ENCODE measurements around the gene RPL13A.

Gene RPL13A

GRCh38 chr19:49507803-49508494 is 20.5 kb downstream of the RPL13A start:
- no peak for DNase-seq (ENCODE audit: low spot score)

GRCh38 chr19:49512970-49513745 is 25.8 kb downstream of the RPL13A start:
- peak; percentile 65 for DNase-seq (ENCODE audit: low spot score)

GRCh38 chr19:49513746-49514118 is 26.3 kb downstream of the RPL13A start:
- DNase-seq (ENCODE audit: low spot score), result no peak

- DNase-seq (ENCODE audit: low spot score), result no peak
These were observed 26.7 kb downstream of the RPL13A start for GRCh38 chr19:49514151-49514550.

- no peak for DNase-seq (ENCODE audit: low spot score)
These were observed 28.4 kb downstream of the RPL13A start for GRCh38 chr19:49515767-49516166.

GRCh38 chr19:49518033-49518432 is 30.6 kb downstream of the RPL13A start:
- DNase-seq (ENCODE audit: low spot score), result no peak

GRCh38 chr19:49520705-49521319 is 33.4 kb downstream of the RPL13A start:
- DNase-seq (ENCODE audit: low spot score), result no peak

- DNase-seq (ENCODE audit: low spot score), result no peak
These were observed 37.5 kb downstream of the RPL13A start for GRCh38 chr19:49524812-49525455.

- peak; percentile 70 for DNase-seq (ENCODE audit: low spot score)
These were observed 40.9 kb downstream of the RPL13A start for GRCh38 chr19:49528211-49528771.

- DNase-seq (ENCODE audit: low spot score), result no peak
These were observed 43.3 kb downstream of the RPL13A start for GRCh38 chr19:49530708-49531107.

- DNase-seq (ENCODE audit: low spot score), result peak; percentile 79
These were observed 46.4 kb downstream of the RPL13A start for GRCh38 chr19:49533551-49534488.

- DNase-seq (ENCODE audit: low spot score), result no peak
These were observed 47.4 kb downstream of the RPL13A start for GRCh38 chr19:49534632-49535385.

- DNase-seq (ENCODE audit: low spot score), result no peak
These were observed 49.6 kb downstream of the RPL13A start for GRCh38 chr19:49536921-49537462.

GRCh38 chr19:49538643-49539042 is 51.2 kb downstream of the RPL13A start:
- no peak for DNase-seq (ENCODE audit: low spot score)

- DNase-seq (ENCODE audit: low spot score), result no peak
These were observed 52.0 kb downstream of the RPL13A start for GRCh38 chr19:49539192-49539952.
